GM19023 (cell line): ENCODE results near the gene CCDC174.

ENCODE experiments used
- ATAC-seq: cut with Tn5 transposase; IDR thresholded peaks from one replicate; pipeline ENCODE4 v1.9.1; 2021; ENCODE audit warnings: mild to moderate bottlenecking, moderate library complexity; ENCODE audit not compliant: unreplicated experiment

The CCDC174 gene

DNA sequence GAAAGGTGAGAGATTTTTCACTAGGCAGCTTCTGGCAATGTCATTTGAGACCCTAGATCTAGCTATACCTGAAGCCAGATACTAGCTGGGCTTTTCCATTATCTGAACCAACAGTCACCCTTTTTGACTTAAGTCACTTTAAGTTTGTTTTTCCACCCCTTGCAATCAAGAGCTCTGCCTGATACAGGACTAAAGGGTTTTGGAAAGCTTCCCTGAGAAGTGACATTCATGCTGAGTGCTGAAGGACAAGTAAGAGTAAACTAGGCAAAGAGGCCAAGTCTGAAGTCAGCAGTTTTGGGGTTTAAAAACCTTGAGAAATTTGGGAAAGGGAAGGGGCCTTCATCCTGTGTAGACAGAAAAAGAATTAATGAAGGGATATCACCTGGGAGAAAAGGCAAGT, 27.1 kb upstream of the CCDC174 start:
- no peak for ATAC-seq

DNA sequence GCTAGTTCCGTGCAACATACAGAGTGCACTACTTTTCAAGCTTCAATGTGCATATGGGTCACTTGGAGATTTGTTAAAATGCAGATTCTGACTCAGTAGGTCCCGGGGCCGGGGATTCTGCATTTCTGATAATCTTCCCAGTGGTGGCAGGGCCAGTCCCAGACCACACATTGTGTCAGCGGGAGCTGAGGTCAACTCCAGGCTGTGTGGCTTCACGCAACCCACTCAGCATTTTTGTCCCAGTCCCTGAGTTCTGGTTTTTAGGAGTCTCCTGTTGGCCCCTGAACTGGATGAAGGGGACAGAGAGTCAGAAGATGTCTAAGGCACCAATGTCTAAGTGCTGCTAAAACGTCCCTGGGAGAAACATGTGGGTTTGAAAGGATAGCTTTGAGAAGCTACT, 26.1 kb upstream of the CCDC174 start:
- ATAC-seq = no peak

DNA sequence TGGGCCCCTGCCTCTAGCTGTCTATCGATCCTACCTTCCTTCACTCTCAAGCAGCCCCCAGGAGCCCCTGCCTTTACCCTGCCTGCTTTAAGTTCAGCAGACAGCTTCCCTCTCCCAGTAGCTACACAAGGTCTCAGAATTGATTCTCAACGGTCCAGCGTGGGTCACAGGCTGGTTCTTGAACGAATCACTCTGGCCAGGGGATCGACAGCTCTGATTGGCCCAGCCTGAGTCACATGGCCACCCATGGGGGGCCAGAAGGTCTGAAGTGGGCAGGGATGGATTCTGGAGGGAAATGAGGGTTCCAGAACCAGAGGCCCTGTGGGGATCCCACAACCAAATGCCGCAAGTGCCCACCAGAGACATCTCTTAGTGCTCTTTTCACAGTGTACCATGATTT, 23.7 kb upstream of the CCDC174 start:
- no peak for ATAC-seq

DNA sequence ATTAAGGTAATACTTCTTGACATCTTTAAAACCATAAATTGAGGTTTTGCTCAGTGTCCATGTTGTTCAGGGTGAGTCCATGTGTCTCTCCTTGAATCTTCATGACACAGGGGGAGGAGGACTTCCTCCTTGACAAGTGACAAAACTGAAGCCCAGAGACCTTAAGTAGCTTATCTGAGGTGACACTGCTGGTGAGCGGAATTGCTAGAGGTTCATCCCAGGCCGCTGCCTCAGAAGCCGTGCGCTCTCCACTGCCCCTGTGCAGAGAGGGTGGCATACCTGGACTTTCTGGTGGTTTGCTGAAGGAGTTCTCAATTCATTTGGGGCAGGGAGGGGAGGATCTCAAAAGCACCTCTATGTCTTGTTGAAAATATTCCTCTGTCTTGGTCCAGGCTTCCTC, 23.2 kb upstream of the CCDC174 start:
- ATAC-seq = no peak

DNA sequence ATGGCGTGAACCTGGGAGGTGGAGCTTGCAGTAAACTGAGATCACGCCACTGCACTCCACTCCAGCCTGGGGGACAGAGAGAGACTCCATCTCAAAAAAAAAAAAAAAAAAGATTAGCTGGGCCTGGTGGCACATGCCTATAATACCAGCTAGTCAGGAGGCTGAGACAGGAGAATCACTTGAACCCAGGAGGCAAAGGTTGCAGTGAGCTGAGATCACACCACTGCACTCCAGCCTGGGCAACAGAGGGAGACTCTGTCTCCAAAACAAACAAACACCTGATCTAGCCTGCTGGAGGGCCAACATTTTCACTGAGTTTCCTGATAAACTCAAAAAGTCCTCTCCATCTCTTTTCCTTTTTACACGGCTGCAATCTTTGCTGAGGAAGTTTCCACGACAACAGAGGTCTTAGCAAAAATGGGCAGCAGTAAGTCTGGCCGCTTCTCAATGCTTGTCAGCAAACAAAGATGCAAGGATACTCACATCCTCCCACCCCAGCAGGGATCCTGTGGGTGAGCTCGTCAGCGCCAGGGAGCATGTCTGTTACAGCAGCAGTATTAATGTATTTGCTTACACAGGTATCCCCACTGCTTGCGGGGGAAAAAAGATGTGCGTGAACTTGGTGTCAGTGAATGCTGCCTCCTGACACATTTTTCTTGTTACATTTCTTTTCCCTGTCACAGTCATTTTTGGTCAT, 21.0 kb upstream of the CCDC174 start:
- ATAC-seq = no peak

DNA sequence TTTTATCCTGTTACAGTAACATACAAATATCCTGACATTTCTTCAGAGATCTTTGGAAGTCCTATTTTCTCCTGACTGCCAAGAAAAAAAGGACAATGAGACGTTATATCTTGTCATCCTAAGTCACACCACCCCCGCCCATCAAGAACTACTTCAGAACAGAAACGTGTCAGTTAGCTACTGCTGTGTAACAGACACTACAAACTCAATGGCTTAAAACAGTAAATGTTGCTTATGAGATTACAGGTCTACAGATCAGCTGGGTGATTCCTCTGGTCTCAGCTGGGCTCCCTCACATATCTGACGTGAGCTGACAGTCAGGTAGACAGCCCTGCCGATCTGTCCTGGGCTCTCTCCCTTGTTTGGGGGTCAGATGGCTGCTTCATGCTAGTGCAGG, 20.5 kb upstream of the CCDC174 start:
- no peak for ATAC-seq

DNA sequence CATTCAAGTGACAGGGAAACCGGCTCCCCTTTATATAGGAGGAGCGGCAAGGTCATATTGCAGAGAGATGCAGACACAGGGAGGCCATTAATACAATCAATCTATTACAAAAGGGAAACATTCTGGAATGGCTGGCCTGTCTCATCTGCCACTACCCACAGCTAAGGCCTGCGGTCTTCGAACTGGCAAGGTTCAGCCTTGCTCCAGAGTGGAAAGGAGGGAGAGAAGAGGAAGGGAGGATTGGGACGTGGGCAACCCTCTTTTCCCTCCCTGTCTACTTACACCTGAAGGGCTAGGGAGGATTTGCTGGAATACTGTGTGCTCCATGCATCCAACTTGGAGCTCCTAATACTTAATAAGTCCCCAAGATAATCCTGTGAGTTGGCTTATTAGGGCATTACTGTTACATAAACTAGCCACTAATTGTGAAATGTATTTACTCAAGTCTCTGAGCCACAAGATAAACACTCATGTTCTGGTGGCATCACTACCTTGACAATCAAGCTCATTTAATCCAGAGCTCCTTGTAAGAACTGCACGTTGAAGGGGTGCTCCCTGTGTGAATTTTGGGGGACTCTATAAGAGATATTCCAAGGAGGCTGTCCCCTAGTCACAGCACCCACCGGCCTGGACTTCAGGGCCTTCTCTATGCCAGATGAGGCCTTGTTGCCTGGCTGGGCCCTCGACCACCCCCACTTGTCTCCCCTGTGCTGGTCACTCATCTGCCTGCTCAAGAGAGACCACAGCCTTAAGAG, 19.7 kb upstream of the CCDC174 start:
- no peak for ATAC-seq

DNA sequence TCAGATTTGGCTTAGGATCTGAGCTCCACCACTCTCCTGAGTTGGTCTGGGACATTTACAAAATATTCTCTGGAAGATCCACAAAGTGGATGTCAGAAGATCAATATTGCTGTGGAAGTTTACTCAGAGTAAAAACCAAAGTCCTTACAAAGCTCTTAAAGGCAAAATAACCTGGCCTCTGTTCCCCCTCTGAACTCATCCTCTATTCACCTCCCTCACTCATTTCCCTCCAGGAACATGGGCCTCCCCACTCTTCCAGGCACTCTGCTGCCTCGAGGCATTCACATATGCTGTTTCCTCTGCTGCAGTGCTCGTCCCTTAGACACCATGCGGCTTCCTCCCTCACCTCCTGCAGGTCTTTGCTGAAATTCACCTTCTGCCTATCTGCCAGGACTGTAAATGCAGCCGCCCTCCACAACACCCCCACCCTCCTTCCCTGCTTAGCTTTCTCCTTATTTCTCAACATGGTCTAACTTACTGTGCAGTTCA, 19.1 kb upstream of the CCDC174 start:
- ATAC-seq = no peak

DNA sequence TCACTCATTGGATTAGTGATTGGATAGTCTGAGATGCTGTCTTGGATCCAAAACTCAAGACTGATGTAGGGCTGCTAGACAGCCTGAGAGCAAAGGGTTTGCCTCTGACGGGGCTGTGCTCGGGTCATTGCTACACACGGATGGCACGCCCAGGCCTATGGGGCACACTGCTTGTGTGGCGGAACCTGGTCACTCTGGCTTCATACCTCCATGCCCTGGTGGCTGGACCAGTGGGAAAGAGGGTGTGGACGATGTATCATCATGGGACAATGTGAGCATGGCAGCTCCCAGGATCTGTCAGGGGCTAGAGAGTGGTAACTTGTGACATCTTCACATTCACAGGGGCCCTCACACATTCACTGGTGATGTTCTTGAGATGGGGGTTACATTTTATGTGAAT, 18.1 kb upstream of the CCDC174 start:
- ATAC-seq = no peak

DNA sequence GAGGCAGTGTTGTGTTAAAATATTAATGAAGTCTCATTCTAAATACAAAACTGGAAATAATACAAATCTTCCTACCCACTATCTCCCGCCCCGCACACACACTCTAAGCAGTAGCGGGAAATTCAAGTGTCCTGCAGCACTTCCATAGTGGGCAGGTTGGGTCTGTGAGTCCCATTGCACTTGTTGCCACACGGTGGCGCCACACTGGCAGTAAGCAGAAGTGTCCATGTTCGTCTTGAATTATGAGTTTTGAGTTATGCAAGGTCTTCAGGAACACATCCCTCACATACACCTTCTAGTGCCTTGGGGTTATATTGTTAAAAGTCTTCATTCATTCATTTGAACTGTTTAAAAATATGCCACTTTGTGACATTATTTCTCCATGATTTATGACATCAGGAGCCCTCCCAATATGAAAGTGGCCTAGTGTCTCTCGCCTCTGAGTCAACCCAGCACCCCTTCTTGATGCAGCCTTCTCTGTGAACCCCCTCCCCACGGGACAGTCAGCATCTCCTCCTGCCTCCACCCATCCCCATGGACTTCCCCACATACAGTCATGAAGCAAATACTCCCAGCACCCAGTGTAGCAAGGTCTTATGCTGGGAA, 17.6 kb upstream of the CCDC174 start:
- no peak for ATAC-seq

DNA sequence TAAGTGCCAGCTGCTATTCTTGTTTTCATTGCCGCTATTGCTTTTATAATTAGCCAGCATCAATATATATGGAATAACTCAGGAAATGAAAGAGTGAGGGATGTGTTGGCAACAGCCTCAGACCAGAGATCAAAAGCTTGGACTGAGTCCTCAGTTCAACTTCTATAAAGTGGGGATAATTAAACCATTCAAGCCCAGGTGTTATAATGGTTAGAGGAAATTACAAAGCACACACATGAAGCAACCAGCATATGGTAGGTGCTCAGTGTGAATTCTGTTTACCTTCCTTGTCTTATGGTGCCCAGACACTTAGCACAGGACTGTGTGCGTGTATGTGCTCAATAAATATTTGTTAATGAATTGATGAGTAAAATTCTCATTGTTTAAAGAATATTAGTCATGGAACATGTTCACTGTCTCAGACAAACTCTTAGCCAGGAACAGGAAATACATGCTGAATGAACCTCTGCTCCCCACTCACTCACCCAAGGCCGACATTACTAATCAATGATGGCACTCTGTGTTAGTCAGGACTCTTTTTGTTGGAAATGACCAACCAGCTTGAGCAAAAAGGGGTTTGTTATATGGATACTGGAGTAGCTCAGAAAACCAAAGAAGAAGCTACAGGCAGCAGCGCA, 16.7 kb upstream of the CCDC174 start:
- no peak for ATAC-seq

DNA sequence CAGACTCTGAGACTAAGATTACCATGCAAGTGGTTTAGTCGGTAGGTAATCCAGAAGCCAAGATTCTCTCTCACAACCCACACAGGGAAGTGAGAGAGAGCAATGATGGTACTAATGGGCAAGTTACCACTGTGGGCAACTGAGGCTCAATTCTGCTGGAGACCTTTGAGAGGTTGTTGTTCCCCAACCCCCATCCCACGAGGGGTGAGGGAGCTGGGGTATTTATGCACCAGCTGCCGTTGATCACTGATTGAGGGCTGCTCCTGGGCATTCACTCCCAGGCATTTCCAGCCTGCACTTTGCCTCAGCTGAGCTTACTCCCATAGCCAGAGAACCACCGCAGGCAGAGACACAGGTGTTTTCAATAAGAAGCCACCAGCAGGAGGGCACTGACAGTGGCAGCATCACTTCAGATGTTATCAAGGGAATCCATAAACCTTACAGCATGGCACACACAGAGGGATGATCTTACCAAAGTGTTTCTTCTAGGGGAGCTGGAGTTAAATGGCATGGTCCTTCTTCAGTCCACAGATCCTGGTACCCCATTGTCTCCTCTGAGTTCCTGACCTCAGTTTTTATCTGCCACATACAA, 15.0 kb upstream of the CCDC174 start:
- ATAC-seq = no peak

DNA sequence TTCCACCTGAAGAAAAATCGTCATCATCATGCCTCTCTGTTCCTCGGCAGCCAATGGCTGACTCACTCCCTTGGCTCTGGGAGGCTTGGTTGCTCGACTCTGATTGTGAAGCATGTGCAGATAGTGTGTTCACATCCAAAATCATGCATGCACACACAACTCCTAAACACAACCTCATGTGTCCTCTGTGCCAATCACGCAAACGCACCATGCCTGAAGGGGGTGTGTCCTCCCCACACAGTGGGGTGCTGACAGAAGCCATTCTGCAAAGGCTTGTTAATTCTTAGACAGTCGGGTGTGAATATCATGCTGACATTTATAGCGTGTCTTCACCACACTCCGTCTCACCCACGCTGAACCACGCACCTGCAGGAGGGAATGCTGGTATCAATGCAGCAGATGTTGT, 11.4 kb upstream of the CCDC174 start:
- no peak for ATAC-seq

DNA sequence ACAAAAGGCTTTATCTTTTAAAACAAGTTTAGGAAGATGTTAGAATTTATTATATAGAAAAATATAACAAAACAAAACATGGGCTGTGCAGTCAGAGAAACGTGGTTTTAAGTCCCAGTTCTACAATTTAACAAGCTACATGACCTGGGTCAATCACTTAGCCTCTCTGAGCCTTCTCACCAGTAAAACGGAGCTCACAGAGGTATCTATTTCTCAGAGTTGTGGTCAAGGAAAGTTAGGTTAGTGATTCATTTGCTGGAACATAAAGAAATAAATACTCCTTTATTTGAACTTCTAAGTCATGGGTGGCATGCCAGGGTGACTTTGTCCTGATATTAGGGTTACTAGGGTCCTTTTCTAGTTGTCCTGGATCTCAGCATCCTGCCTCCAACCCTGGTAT, 10.8 kb upstream of the CCDC174 start:
- ATAC-seq = no peak

DNA sequence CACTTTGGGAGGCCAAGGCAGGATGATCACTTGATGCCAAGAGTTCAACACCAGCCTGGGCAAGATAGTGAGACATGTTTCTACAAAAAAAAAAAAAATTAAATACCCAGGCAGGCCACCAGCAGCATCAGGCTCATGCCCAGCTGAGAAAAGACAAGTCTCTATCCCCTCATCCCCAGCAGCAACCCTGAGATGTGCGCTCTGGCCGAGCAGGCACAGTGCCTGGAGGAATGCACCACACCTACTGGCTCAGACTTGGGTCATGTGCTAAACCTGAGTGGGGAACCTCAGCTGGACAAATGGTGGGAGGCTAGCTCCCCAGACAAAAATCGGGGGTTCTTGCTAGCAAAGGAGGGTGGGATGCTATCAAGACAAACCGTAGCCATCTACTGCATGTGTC, 10.2 kb upstream of the CCDC174 start:
- no peak for ATAC-seq

DNA sequence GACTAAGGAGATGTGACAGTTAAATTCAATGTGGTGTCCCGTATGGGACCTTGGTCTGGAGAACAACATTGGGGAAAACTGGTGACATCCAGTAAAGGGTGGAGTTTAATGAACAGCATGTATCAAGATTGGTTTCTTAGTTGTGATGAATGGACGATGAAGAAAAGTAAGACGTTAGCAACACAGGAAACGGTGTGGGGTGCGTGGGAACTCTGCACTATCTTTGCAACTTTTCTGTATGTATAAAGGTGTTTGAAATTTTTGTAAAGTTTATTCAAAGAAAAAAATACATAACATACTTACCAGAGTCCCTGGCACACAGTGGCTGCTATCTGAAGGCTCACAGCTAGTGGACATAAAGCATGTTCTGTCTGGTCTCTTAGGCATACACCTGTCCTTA, 6.1 kb upstream of the CCDC174 start:
- ATAC-seq = no peak

DNA sequence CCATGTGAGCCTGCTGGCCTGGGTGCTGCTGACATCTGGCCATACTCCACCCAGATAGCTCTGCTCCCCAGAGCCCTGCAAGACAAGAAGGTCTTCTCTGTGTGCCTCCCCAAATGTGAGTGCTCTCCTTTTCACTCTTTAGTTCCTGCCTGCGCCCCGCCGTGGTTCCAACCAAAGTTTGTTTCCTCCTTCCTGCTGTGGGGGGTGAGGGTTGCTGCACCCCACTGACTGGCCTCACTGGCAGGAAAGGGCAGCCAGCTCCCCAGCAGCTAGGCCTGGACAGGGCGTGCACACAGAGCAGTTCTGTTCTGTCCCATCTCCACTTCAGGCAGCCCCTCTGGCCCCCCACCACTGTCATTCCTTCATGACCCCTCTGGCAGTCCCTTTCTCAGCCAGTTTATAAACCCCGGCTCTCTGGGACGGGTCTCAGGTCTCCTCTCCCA, 5.4 kb upstream of the CCDC174 start:
- no peak for ATAC-seq

DNA sequence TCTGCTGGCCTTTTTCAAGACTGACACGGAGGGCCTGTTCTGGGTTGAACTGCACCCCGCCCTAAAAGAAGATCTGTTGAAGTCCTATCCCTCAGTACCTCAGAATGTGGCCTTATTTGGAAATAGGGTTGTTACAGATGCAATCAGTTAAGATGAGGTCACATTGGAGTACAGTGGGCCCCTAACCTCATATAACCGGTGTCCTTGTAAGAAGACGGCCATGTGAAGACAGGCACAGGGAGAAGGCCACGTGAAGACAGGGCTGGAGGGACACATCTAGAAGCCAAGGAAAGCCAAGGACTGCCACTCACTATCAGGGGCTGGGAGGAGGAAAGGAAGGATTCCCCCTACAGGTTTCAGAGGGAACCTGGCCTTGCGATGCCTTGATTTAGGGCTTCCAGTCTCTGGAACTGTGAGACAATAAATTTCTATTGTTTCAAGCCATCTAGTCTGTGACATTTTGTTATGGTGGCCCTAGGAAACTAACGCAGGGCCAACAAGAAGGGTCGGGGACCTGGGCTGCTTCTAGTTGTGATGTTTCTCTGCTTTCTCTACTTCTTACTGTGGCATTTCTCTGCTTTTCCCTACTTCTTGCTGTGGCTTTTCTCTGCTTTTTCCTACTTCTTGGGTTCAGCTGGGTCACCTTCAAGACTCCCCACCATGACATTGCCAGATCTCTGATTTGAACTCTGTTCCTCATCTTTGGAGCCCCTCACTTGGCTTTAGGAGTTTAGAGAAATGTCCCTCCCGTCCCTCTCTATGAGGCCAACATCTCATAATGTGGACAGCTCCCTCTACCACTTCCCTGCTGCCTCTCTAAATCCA, 4.8 kb upstream of the CCDC174 start:
- no peak for ATAC-seq

DNA sequence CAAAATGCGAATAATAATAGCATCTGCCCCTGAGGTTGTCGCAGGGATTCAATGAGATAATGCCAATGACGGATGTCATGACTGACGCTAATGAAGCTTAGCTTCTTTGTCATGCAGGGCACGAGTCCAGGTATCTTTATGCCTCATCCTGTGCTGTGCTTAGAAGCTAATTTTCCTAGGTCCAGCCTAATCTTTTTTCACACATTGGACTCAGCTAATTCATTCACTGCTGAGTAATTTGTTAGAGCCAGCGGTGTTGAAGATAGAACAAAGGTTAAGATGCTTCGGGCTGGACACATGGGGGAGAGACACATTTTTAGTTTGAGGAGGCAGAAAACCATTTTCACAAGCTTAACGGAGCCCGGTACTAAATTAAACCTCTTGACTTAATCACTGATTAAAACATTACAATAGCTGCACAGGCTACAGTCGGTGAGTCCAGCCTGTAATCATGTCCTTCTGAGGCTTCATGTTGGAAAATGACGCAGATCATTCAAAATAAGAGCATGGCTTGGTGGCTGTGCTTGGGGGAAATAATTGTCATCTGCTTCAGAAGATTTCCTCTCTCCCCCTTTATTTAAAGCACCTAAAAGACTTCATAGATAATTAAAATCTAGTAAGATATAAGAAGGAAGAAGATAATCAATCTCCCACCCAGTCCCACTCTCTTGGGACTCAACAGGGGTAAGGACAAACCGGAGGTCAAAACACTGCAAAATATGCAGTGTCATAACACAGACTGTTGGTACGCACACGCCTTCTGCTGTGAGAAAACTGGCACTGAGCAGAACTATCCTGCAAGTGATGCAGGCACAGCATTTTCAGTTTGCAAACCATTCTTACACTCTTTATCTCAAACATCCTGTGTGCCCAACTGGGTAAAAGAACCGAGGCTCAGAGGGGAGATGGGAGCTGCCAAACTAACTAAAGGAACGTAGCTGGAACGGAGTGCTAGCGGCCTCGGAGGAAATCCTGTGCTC, 3.3 kb upstream of the CCDC174 start:
- no peak for ATAC-seq
